K562 (cell line): ENCODE results near the gene ACTR5. TPM values are rescaled to one million over a fixed set of nuclear protein-coding genes. Genes with fewer than 3 reads are reported as not detected.

ENCODE experiments used
- HNRNPK ChIP-seq: fragments of 200-400 bp; formaldehyde crosslinking; IDR thresholded peaks from one replicate; pipeline ENCODE4 v1.6.1; 2018; ENCODE audit warnings: mild to moderate bottlenecking, low read depth, low read length; ENCODE audit not compliant: poor library complexity, severe bottlenecking
- JUND ChIP-seq, 2 experiments: IDR thresholded peaks; 2 replicates in 1 of 2; 3 replicates in 1 of 2; pipeline ENCODE4 v1.6.1; 2011; ENCODE audit warnings: borderline replicate concordance in 2 of 2, low read depth in 2 of 2, low read length in 2 of 2, improper control_type of control experiment in 1 of 2, missing biosample characterization in 1 of 2, missing genetic modification characterization in 1 of 2, missing genetic modification reagents in 1 of 2
- KLF1 ChIP-seq: fragments of 450-650 bp; IDR thresholded peaks from 2 replicates; pipeline ENCODE4 v1.6.1; 2016; ENCODE audit warnings: missing genetic modification characterization, missing compliant biosample characterization
- KLF16 ChIP-seq: IDR thresholded peaks from 2 replicates; pipeline ENCODE4 v1.6.1; 2016; ENCODE audit warnings: antibody characterized with exemption
- LARP7 ChIP-seq: fragments of 450-650 bp; IDR thresholded peaks from 2 replicates; pipeline ENCODE4 v1.6.1; 2016
- PHB ChIP-seq: fragments of 250-450 bp; sonication (Bioruptor Pico); IDR thresholded peaks from 2 replicates; pipeline ENCODE4 v1.5.0; 2021
- PHF21A ChIP-seq: fragments of 450-650 bp; IDR thresholded peaks from 2 replicates; pipeline ENCODE4 v1.6.1; 2017; ENCODE audit warnings: low read depth, borderline replicate concordance
- POU5F1 ChIP-seq: fragments of 150-350 bp; IDR thresholded peaks from 2 replicates; pipeline ENCODE4 v1.6.1; 2014; ENCODE audit warnings: borderline replicate concordance, low read length, low read depth, mild to moderate bottlenecking; ENCODE audit not compliant: partially characterized antibody
- RBM34 ChIP-seq: fragments of 200-400 bp; formaldehyde crosslinking; IDR thresholded peaks from 2 replicates; pipeline ENCODE4 v1.6.1; 2018; ENCODE audit warnings: low read length, borderline replicate concordance; ENCODE audit not compliant: insufficient read depth
- RHOXF2B ChIP-seq: fragments of 250-450 bp; sonication (Bioruptor Pico); conservative IDR thresholded peaks from 2 replicates; pipeline ENCODE4 v1.5.1; 2021
- SREBF1 ChIP-seq: fragments of 150-350 bp; IDR thresholded peaks from 2 replicates; pipeline ENCODE4 v1.6.1; 2014; ENCODE audit warnings: antibody characterized with exemption, low read depth, low read length, borderline replicate concordance
- TRIM28 ChIP-seq: fragments of 450-650 bp; IDR thresholded peaks from 2 replicates; pipeline ENCODE4 v1.6.1; 2017
- ZBTB7A ChIP-seq: IDR thresholded peaks from 2 replicates; pipeline ENCODE4 v1.6.1; 2011; ENCODE audit warnings: low read depth, mild to moderate bottlenecking, low read length, moderate library complexity, borderline replicate concordance; ENCODE audit not compliant: control insufficient read depth
- ZNF197 ChIP-seq: fragments of 200-800 bp; sonication (Bioruptor generic); IDR thresholded peaks from 2 replicates; pipeline ENCODE4 v1.6.1; 2016; ENCODE audit warnings: low read depth, missing genetic modification characterization, missing compliant biosample characterization
- ZNF274 ChIP-seq: IDR thresholded peaks from 2 replicates; pipeline ENCODE4 v1.6.1; 2011; ENCODE audit warnings: low read depth, mild to moderate bottlenecking, low read length, moderate library complexity, borderline replicate concordance
- polyA plus RNA-seq, 8 experiments: library from polyadenylated mRNA; depleted of rRNA in 4 of 8; stranded (reverse) in 5 of 8; unstranded in 3 of 8; fragments of >200 nt; fragmentation: Nextera tagmentation in 2 of 8; fragmentation: Illumina TruSeq in 1 of 8; extraction: Ambion mirVana in 2 of 8; extraction: Trizol in 1 of 8; gene quantifications; 2 replicates each; pipeline versions ENCODE4 v1.2.1 to v1.2.3, GENCODE V29; 2011 to 2014; ENCODE audit warnings: inconsistent platforms in 1 of 8, missing spikeins in 1 of 8
- total RNA-seq, 7 experiments: library from RNA; depleted of rRNA in 6 of 7; stranded (reverse); fragments of >200 nt in 6 of 7; fragmentation: Illumina TruSeq in 2 of 7; extraction: Trizol in 2 of 7; gene quantifications; 2 replicates each; pipeline versions ENCODE4 v1.2.1 to v1.2.3, GENCODE V29; 2011 to 2021; ENCODE audit warnings: low replicate concordance in 1 of 7
- TF ChIP-seq, protein P1 (sequence below): fragments of 450-650 bp; IDR thresholded peaks from 2 replicates; pipeline ENCODE4 v1.6.1; 2018; ENCODE audit warnings: mild to moderate bottlenecking, low read depth; ENCODE audit not compliant: partially characterized antibody
- TF ChIP-seq, protein P2 (sequence below): fragments of 250-450 bp; sonication (Bioruptor Pico); IDR thresholded peaks from 2 replicates; pipeline ENCODE4 v1.8.0; 2022; ENCODE audit warnings: inconsistent platforms, mild to moderate bottlenecking, moderate library complexity, borderline replicate concordance
- TF ChIP-seq, protein P3 (sequence below): fragments of 250-450 bp; sonication (Bioruptor Pico); IDR thresholded peaks from 2 replicates; pipeline ENCODE4 v1.4.0; 2020; ENCODE audit warnings: mild to moderate bottlenecking, moderate library complexity
- TF ChIP-seq, protein P4 (sequence below), 3 experiments: IDR thresholded peaks in 2 of 3; conservative IDR thresholded peaks in 1 of 3; 2 replicates each; pipeline ENCODE4 v1.5.1; 2011 to 2012; ENCODE audit warnings: low read length in 3 of 3, mild to moderate bottlenecking in 3 of 3, control low read depth in 2 of 3, improper control_type of control experiment in 1 of 3, inconsistent platforms in 1 of 3, low read depth in 1 of 3, mixed read lengths in 1 of 3, moderate library complexity in 1 of 3; ENCODE audit not compliant: insufficient read depth in 2 of 3

Gene ACTR5
- total and polyA plus RNA-seq, 9 of the 15 experiments (the other 6 are each of a cell fraction or from before 2014, with no cell fraction given): 0.93 to 18.8 (median 12.9) TPM

DNA sequence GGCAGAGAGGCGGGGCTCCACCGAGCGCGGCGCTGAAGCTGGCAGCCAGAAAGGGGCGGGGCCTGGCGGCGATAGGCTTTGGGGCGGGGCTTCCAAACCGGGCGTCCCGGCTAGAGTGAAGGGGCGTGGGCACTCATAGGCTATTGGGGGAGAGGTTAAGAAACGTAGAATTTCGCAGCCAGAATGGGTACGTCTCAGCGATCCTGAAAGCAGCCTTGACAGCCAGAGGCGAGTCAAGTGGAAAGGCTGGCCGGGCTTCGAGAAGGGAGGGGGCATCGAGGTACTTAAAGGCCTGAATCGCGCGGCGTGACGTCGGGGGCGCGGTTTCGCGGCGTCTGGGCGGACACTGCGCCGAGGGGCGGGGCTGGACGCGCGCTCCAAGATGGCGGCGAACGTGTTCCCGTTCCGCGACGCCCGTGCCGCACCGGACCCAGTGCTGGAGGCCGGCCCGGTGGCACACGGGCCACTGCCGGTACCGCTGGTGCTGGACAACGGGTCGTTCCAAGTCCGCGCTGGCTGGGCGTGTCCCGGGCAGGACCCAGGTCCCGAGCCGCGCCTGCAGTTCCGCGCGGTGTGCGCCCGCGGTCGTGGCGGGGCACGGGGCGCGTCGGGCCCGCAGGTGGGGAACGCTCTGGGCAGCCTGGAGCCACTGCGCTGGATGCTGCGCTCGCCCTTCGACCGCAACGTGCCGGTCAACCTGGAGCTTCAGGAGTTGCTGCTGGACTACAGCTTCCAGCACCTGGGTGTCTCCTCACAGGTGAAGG is at the start of gene ACTR5 (continued):
- TF ChIP-seq, protein P1, sequence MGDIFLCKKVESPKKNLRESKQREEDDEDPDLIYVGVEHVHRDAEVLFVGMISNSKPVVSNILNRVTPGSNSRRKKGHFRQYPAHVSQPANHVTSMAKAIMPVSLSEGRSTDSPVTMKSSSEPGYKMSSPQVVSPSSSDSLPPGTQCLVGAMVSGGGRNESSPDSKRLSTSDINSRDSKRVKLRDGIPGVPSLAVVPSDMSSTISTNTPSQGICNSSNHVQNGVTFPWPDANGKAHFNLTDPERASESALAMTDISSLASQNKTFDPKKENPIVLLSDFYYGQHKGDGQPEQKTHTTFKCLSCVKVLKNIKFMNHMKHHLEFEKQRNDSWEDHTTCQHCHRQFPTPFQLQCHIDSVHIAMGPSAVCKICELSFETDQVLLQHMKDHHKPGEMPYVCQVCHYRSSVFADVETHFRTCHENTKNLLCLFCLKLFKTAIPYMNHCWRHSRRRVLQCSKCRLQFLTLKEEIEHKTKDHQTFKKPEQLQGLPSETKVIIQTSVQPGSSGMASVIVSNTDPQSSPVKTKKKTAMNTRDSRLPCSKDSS: no peak
- TF ChIP-seq POU5F1: no peak
- no peak for TF ChIP-seq KLF16
- TF ChIP-seq, protein P2, sequence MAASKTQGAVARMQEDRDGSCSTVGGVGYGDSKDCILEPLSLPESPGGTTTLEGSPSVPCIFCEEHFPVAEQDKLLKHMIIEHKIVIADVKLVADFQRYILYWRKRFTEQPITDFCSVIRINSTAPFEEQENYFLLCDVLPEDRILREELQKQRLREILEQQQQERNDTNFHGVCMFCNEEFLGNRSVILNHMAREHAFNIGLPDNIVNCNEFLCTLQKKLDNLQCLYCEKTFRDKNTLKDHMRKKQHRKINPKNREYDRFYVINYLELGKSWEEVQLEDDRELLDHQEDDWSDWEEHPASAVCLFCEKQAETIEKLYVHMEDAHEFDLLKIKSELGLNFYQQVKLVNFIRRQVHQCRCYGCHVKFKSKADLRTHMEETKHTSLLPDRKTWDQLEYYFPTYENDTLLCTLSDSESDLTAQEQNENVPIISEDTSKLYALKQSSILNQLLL (CRISPR knock-in tag): no peak
- no peak for TF ChIP-seq LARP7
- peak; percentile 65; the same call in 1 of the 2 replicates for TF ChIP-seq KLF1 (tag)
- no peak for TF ChIP-seq ZNF197
- no peak for TF ChIP-seq PHB (CRISPR knock-in tag)
- TF ChIP-seq RHOXF2B: no peak
- TF ChIP-seq HNRNPK: no peak
- TF ChIP-seq TRIM28: no peak
- TF ChIP-seq JUND (IDR thresholded peaks at IDR 0.05; ENCODE audit: borderline replicate concordance, low read depth, low read length): no peak
- no peak for TF ChIP-seq JUND (tag; IDR thresholded peaks at IDR 0.05; ENCODE audit: borderline replicate concordance, low read depth, low read length)
- no peak for TF ChIP-seq SREBF1
- TF ChIP-seq, protein P3, sequence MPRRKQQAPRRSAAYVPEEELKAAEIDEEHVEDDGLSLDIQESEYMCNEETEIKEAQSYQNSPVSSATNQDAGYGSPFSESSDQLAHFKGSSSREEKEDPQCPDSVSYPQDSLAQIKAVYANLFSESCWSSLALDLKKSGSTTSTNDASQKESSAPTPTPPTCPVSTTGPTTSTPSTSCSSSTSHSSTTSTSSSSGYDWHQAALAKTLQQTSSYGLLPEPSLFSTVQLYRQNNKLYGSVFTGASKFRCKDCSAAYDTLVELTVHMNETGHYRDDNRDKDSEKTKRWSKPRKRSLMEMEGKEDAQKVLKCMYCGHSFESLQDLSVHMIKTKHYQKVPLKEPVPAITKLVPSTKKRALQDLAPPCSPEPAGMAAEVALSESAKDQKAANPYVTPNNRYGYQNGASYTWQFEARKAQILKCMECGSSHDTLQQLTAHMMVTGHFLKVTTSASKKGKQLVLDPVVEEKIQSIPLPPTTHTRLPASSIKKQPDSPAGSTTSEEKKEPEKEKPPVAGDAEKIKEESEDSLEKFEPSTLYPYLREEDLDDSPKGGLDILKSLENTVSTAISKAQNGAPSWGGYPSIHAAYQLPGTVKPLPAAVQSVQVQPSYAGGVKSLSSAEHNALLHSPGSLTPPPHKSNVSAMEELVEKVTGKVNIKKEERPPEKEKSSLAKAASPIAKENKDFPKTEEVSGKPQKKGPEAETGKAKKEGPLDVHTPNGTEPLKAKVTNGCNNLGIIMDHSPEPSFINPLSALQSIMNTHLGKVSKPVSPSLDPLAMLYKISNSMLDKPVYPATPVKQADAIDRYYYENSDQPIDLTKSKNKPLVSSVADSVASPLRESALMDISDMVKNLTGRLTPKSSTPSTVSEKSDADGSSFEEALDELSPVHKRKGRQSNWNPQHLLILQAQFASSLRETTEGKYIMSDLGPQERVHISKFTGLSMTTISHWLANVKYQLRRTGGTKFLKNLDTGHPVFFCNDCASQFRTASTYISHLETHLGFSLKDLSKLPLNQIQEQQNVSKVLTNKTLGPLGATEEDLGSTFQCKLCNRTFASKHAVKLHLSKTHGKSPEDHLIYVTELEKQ (CRISPR knock-in tag): no peak
- TF ChIP-seq PHF21A: no peak
- TF ChIP-seq ZNF274: no peak
- TF ChIP-seq, protein P4, sequence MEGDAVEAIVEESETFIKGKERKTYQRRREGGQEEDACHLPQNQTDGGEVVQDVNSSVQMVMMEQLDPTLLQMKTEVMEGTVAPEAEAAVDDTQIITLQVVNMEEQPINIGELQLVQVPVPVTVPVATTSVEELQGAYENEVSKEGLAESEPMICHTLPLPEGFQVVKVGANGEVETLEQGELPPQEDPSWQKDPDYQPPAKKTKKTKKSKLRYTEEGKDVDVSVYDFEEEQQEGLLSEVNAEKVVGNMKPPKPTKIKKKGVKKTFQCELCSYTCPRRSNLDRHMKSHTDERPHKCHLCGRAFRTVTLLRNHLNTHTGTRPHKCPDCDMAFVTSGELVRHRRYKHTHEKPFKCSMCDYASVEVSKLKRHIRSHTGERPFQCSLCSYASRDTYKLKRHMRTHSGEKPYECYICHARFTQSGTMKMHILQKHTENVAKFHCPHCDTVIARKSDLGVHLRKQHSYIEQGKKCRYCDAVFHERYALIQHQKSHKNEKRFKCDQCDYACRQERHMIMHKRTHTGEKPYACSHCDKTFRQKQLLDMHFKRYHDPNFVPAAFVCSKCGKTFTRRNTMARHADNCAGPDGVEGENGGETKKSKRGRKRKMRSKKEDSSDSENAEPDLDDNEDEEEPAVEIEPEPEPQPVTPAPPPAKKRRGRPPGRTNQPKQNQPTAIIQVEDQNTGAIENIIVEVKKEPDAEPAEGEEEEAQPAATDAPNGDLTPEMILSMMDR (IDR thresholded peaks at IDR 0.05 in 2 of 3, conservative IDR thresholded peaks at IDR 0.05 in 1 of 3; ENCODE audit: insufficient read depth in 2 of 3, low read depth in 1 of 3, low read length in 3 of 3): no peak
- TF ChIP-seq RBM34: 0 out of 2 replicates have a peak, but pooled peaks have one; percentile 78
- no peak; the same call in 1 of the 2 replicates for TF ChIP-seq ZBTB7A
